Panc1 (cell line): ENCODE measurements around the gene MYO16. TPM values are rescaled to one million over a fixed set of nuclear protein-coding genes. Genes with fewer than 3 reads are reported as not detected.

ENCODE experiments used
- ATAC-seq: fragments of 200-7000 bp; cut with Tn5 transposase; 2 replicates; pipeline ENCODE4 v1.9.1; 2020; ENCODE audit warnings: mild to moderate bottlenecking, moderate library complexity
- BruUV-seq: library from RNA; stranded (reverse); fragments of 400-500 nt; replicated peaks from 2 replicates; lab custom pipeline; 2021; lab: Mats Ljungman, UMichigan
- CTCF ChIA-PET: fragments of 300-600 bp; sonication (Branson Sonifier 250); formaldehyde crosslinking; loops from one replicate; lab custom pipeline; 2022; ENCODE audit warnings: antibody characterized with exemption; lab: Charles Lee
- POLR2A ChIA-PET: fragments of 300-600 bp; sonication (Branson Sonifier 250); formaldehyde crosslinking; loops from one replicate; lab custom pipeline; 2022; ENCODE audit warnings: antibody characterized with exemption; lab: Charles Lee
- DNase-seq: peaks from one replicate; pipeline ENCODE4 v3.0.0-alpha.2; 2010; ENCODE audit warnings: low read depth, low spot score
- H3K27ac ChIP-seq: 2 replicates; pipeline ENCODE4 v1.5.1; 2011; ENCODE audit warnings: mild to moderate bottlenecking, low read length, inconsistent platforms
- H3K27me3 ChIP-seq: fragments of 200-500 bp; sonication (Bioruptor generic); 2 replicates; pipeline ENCODE4 v1.6.0; 2014; ENCODE audit warnings: low read length, inconsistent platforms; ENCODE audit not compliant: control insufficient read depth, insufficient read depth
- H3K36me3 ChIP-seq: fragments of 200-500 bp; sonication (Bioruptor generic); 2 replicates; pipeline ENCODE4 v1.5.1; 2014; ENCODE audit warnings: inconsistent platforms, mild to moderate bottlenecking, low read length, moderate library complexity; ENCODE audit not compliant: control insufficient read depth, insufficient read depth
- H3K4me1 ChIP-seq: 2 replicates; pipeline ENCODE4 v1.5.1; 2011; ENCODE audit warnings: inconsistent platforms, mild to moderate bottlenecking, low read length, moderate library complexity; ENCODE audit not compliant: control insufficient read depth, insufficient read depth
- H3K4me3 ChIP-seq, 2 experiments: 2 replicates each; pipeline ENCODE4 v1.5.1; 2011 to 2012; ENCODE audit warnings: low read depth in 2 of 2, low read length in 2 of 2, mild to moderate bottlenecking in 2 of 2, inconsistent platforms in 1 of 2, moderate library complexity in 1 of 2
- H3K9me3 ChIP-seq: fragments of 200-500 bp; sonication (Bioruptor generic); 2 replicates; pipeline ENCODE4 v1.5.1; 2014; ENCODE audit warnings: low read depth, mild to moderate bottlenecking, inconsistent platforms, low read length, moderate library complexity; ENCODE audit not compliant: control insufficient read depth, insufficient read depth
- POLR2AphosphoS5 ChIP-seq: IDR thresholded peaks from 2 replicates; pipeline ENCODE4 v1.6.1; 2012; ENCODE audit warnings: mild to moderate bottlenecking, low read depth, low read length, moderate library complexity
- SIN3A ChIP-seq: IDR thresholded peaks from 2 replicates; pipeline ENCODE4 v1.6.1; 2012; ENCODE audit warnings: low read depth, mild to moderate bottlenecking, low read length, moderate library complexity, borderline replicate concordance; ENCODE audit not compliant: insufficient read depth
- TCF7L2 ChIP-seq: IDR thresholded peaks from 2 replicates; pipeline ENCODE4 v1.6.1; 2011; ENCODE audit warnings: mild to moderate bottlenecking, low read depth, low read length, inconsistent platforms
- in situ Hi-C: cut with HindIII; loops from 2 replicates; pipeline ENCODE4 v1.10.0; 2016; ENCODE audit warnings: low sequenced_read_pairs, low pct_unique_long_range_greater_than_20kb
- intact Hi-C: fragments of 100-400 bp; cut with micrococcal nuclease; formaldehyde crosslinking; loops from one replicate; pipeline ENCODE4 v1.10.0; 2022; ENCODE audit not compliant: unreplicated experiment
- total RNA-seq: library from RNA; stranded (reverse); gene quantifications from one replicate; pipeline ENCODE4 v1.2.1, GENCODE V29; 2021; ENCODE audit not compliant: unreplicated experiment
- TF ChIP-seq, protein P1 (sequence below): fragments of 450-650 bp; IDR thresholded peaks from 2 replicates; pipeline ENCODE4 v1.5.1; 2017; ENCODE audit warnings: mild to moderate bottlenecking
- TF ChIP-seq, protein P2 (sequence below), 2 experiments: IDR thresholded peaks; 2 replicates each; pipeline ENCODE4 v1.6.1; 2011 to 2012; ENCODE audit warnings: low read depth in 2 of 2, control low read depth in 1 of 2, low read length in 1 of 2, mild to moderate bottlenecking in 1 of 2, moderate library complexity in 1 of 2; ENCODE audit not compliant: insufficient read depth in 1 of 2

MYO16 gene
- total RNA-seq, 1 experiment from 2014 or later = 0.08 TPM

GRCh38 chr13:109119896-109120295, 490.5 kb downstream of the MYO16 start:
- in situ Hi-C loops = no loop called here
- Histone ChIP-seq H3K4me1 (no peaks in the 10 kb centered on the region), H3K9me3 (no peaks in the 10 kb centered on the region), H3K4me3 (no peak overlapping the region), H3K27me3 (no peaks in the 10 kb centered on the region), H3K36me3 (no peaks in the 10 kb centered on the region), H3K27ac (no peak overlapping the region)
- ChIA-PET POLR2A (no interaction called here), CTCF (no interaction called here)
- TF ChIP-seq SIN3A (no peak), POLR2AphosphoS5 (no peak), TCF7L2 (no peak)
- TF ChIP-seq, protein P1, sequence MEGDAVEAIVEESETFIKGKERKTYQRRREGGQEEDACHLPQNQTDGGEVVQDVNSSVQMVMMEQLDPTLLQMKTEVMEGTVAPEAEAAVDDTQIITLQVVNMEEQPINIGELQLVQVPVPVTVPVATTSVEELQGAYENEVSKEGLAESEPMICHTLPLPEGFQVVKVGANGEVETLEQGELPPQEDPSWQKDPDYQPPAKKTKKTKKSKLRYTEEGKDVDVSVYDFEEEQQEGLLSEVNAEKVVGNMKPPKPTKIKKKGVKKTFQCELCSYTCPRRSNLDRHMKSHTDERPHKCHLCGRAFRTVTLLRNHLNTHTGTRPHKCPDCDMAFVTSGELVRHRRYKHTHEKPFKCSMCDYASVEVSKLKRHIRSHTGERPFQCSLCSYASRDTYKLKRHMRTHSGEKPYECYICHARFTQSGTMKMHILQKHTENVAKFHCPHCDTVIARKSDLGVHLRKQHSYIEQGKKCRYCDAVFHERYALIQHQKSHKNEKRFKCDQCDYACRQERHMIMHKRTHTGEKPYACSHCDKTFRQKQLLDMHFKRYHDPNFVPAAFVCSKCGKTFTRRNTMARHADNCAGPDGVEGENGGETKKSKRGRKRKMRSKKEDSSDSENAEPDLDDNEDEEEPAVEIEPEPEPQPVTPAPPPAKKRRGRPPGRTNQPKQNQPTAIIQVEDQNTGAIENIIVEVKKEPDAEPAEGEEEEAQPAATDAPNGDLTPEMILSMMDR = no peak
- TF ChIP-seq, protein P2, sequence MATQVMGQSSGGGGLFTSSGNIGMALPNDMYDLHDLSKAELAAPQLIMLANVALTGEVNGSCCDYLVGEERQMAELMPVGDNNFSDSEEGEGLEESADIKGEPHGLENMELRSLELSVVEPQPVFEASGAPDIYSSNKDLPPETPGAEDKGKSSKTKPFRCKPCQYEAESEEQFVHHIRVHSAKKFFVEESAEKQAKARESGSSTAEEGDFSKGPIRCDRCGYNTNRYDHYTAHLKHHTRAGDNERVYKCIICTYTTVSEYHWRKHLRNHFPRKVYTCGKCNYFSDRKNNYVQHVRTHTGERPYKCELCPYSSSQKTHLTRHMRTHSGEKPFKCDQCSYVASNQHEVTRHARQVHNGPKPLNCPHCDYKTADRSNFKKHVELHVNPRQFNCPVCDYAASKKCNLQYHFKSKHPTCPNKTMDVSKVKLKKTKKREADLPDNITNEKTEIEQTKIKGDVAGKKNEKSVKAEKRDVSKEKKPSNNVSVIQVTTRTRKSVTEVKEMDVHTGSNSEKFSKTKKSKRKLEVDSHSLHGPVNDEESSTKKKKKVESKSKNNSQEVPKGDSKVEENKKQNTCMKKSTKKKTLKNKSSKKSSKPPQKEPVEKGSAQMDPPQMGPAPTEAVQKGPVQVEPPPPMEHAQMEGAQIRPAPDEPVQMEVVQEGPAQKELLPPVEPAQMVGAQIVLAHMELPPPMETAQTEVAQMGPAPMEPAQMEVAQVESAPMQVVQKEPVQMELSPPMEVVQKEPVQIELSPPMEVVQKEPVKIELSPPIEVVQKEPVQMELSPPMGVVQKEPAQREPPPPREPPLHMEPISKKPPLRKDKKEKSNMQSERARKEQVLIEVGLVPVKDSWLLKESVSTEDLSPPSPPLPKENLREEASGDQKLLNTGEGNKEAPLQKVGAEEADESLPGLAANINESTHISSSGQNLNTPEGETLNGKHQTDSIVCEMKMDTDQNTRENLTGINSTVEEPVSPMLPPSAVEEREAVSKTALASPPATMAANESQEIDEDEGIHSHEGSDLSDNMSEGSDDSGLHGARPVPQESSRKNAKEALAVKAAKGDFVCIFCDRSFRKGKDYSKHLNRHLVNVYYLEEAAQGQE (IDR thresholded peaks at IDR 0.05; ENCODE audit: insufficient read depth in 1 of 2, low read depth in 2 of 2, low read length in 1 of 2) = no peak
- intact Hi-C loops = no loop called here
- BruUV-seq = no TSS peak
- DNase-seq (no peak), ATAC-seq (no peak)

DNA sequence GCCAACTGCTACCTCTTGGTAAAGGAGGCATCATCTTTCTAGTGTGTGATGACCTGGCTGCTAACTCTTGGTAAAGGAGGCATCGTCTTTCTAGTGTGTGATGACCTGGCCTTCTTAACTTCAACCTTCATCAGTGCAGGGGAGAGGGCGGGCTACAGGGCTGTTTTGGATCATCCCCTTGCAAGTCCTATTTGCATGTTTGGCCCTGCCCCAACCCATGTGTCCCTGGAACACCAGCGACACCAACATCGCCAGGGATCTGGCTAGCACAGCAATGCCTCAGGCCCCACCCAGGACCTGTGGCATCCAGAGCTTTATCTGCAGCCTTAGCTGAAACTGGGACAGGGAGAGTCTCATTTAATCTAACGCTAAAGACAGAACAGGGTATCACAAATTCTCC, 492.4 kb downstream of the MYO16 start:
- ATAC-seq (no peak), DNase-seq (no peak)
- no peaks in the 10 kb centered on the region for H3K4me1 ChIP-seq
- no peak overlapping the region for H3K4me3 ChIP-seq
- intact Hi-C loops (no loop called here), in situ Hi-C loops (no loop called here)
- no peak for TF ChIP-seq POLR2AphosphoS5
- TF ChIP-seq TCF7L2 = no peak
- TF ChIP-seq, protein P2 (IDR thresholded peaks at IDR 0.05; ENCODE audit: insufficient read depth in 1 of 2, low read depth in 2 of 2, low read length in 1 of 2) = no peak
- no peak for TF ChIP-seq SIN3A
- TF ChIP-seq, protein P1 = no peak
- POLR2A ChIA-PET = no interaction called here
- no peaks in the 10 kb centered on the region for H3K9me3 ChIP-seq
- CTCF ChIA-PET = no interaction called here
- H3K27ac ChIP-seq = no peak overlapping the region
- H3K27me3 ChIP-seq = no peaks in the 10 kb centered on the region
- no TSS peak for BruUV-seq
- no peaks in the 10 kb centered on the region for H3K36me3 ChIP-seq
